ENCODE measurements around the gene GABBR1.

The GABBR1 gene

GRCh38 chr6:29519291-29520010 lies 113.5 kb downstream of the GABBR1 start:
- no peak overlapping the region for H3K27ac ChIP-seq (ENCODE audit: insufficient read depth, low read length, poor library complexity, severe bottlenecking)
- no peaks in the 10 kb centered on the region for H3K4me1 ChIP-seq (ENCODE audit: control insufficient read depth, insufficient read depth, low read length, poor library complexity, severe bottlenecking)
- DNase-seq, result no peak
- H3K4me3 ChIP-seq (ENCODE audit: insufficient read depth, low read depth, low read length, poor library complexity, severe bottlenecking), result no peak overlapping the region
- no peaks in the 10 kb centered on the region for H3K9me3 ChIP-seq (ENCODE audit: control insufficient read depth, low read length)
- no peaks in the 10 kb centered on the region for H3K27me3 ChIP-seq (replicated peaks; ENCODE audit: control insufficient read depth, insufficient read depth, low read length, poor library complexity, severe bottlenecking)
- no peaks in the 10 kb centered on the region for H3K36me3 ChIP-seq (ENCODE audit: control insufficient read depth, insufficient read depth, low read length)

- no peaks in the 10 kb centered on the region for H3K9me3 ChIP-seq (ENCODE audit: control insufficient read depth, low read length)
- no peaks in the 10 kb centered on the region for H3K4me1 ChIP-seq (ENCODE audit: control insufficient read depth, insufficient read depth, low read length, poor library complexity, severe bottlenecking)
- H3K27ac ChIP-seq (ENCODE audit: insufficient read depth, low read length, poor library complexity, severe bottlenecking), result no peak overlapping the region
- H3K4me3 ChIP-seq (ENCODE audit: insufficient read depth, low read depth, low read length, poor library complexity, severe bottlenecking), result no peak overlapping the region
- DNase-seq, result no peak
- H3K36me3 ChIP-seq (ENCODE audit: control insufficient read depth, insufficient read depth, low read length), result no peaks in the 10 kb centered on the region
- no peaks in the 10 kb centered on the region for H3K27me3 ChIP-seq (replicated peaks; ENCODE audit: control insufficient read depth, insufficient read depth, low read length, poor library complexity, severe bottlenecking)
Observed at GRCh38 chr6:29517728-29518440, 115.1 kb downstream of the GABBR1 start.

GRCh38 chr6:29517245-29517644 lies 115.7 kb downstream of the GABBR1 start:
- no peak overlapping the region for H3K27ac ChIP-seq (ENCODE audit: insufficient read depth, low read length, poor library complexity, severe bottlenecking)

GRCh38 chr6:29516108-29516507 lies 116.9 kb downstream of the GABBR1 start:
- no peaks in the 10 kb centered on the region for H3K4me1 ChIP-seq (ENCODE audit: control insufficient read depth, insufficient read depth, low read length, poor library complexity, severe bottlenecking)
- no peaks in the 10 kb centered on the region for H3K27me3 ChIP-seq (replicated peaks; ENCODE audit: control insufficient read depth, insufficient read depth, low read length, poor library complexity, severe bottlenecking)
- H3K4me3 ChIP-seq (ENCODE audit: insufficient read depth, low read depth, low read length, poor library complexity, severe bottlenecking), result no peak overlapping the region
- H3K9me3 ChIP-seq (ENCODE audit: control insufficient read depth, low read length), result no peaks in the 10 kb centered on the region
- no peak overlapping the region for H3K27ac ChIP-seq (ENCODE audit: insufficient read depth, low read length, poor library complexity, severe bottlenecking)
- no peaks in the 10 kb centered on the region for H3K36me3 ChIP-seq (ENCODE audit: control insufficient read depth, insufficient read depth, low read length)
- DNase-seq, result peak in 2 of 3 donors; percentile 9

More at GRCh38 chr6:29517245-29517644, 115.7 kb downstream of the GABBR1 start:
- no peak overlapping the region for H3K4me3 ChIP-seq (ENCODE audit: insufficient read depth, low read depth, low read length, poor library complexity, severe bottlenecking)
- no peak for DNase-seq
- H3K27me3 ChIP-seq (replicated peaks; ENCODE audit: control insufficient read depth, insufficient read depth, low read length, poor library complexity, severe bottlenecking), result no peaks in the 10 kb centered on the region
- no peaks in the 10 kb centered on the region for H3K9me3 ChIP-seq (ENCODE audit: control insufficient read depth, low read length)
- no peaks in the 10 kb centered on the region for H3K36me3 ChIP-seq (ENCODE audit: control insufficient read depth, insufficient read depth, low read length)
- H3K4me1 ChIP-seq (ENCODE audit: control insufficient read depth, insufficient read depth, low read length, poor library complexity, severe bottlenecking), result no peaks in the 10 kb centered on the region

GRCh38 chr6:29510746-29511300 lies 122.2 kb downstream of the GABBR1 start:
- Histone ChIP-seq H3K4me1 (ENCODE audit: control insufficient read depth, insufficient read depth, low read length, poor library complexity, severe bottlenecking) (no peaks in the 10 kb centered on the region), H3K27ac (ENCODE audit: insufficient read depth, low read length, poor library complexity, severe bottlenecking) (no peak overlapping the region), H3K27me3 (replicated peaks; ENCODE audit: control insufficient read depth, insufficient read depth, low read length, poor library complexity, severe bottlenecking) (no peaks in the 10 kb centered on the region), H3K36me3 (ENCODE audit: control insufficient read depth, insufficient read depth, low read length) (no peaks in the 10 kb centered on the region), H3K9me3 (ENCODE audit: control insufficient read depth, low read length) (no peaks in the 10 kb centered on the region), H3K4me3 (ENCODE audit: insufficient read depth, low read depth, low read length, poor library complexity, severe bottlenecking) (no peak overlapping the region)
- no peak for DNase-seq

- no peaks in the 10 kb centered on the region for H3K4me1 ChIP-seq (ENCODE audit: control insufficient read depth, insufficient read depth, low read length, poor library complexity, severe bottlenecking)
- no peak for DNase-seq
- no peaks in the 10 kb centered on the region for H3K36me3 ChIP-seq (ENCODE audit: control insufficient read depth, insufficient read depth, low read length)
- H3K27me3 ChIP-seq (replicated peaks; ENCODE audit: control insufficient read depth, insufficient read depth, low read length, poor library complexity, severe bottlenecking), result no peaks in the 10 kb centered on the region
- H3K27ac ChIP-seq (ENCODE audit: insufficient read depth, low read length, poor library complexity, severe bottlenecking), result no peak overlapping the region
- H3K9me3 ChIP-seq (ENCODE audit: control insufficient read depth, low read length), result no peaks in the 10 kb centered on the region
- no peak overlapping the region for H3K4me3 ChIP-seq (ENCODE audit: insufficient read depth, low read depth, low read length, poor library complexity, severe bottlenecking)
Observed at GRCh38 chr6:29510202-29510601, 122.8 kb downstream of the GABBR1 start.
